ENCODE data around the gene RAB20. TPM values are rescaled to one million over a fixed set of nuclear protein-coding genes. Genes with fewer than 3 reads are reported as not detected.

The RAB20 gene
- total RNA-seq, 1 experiment from 2014 or later: 10.6 TPM

GRCh38 chr13:110509478-110509926 is 52.0 kb downstream of the RAB20 start:
- ATAC-seq (no peak), DNase-seq (ENCODE audit: low read depth, low spot score) (no peak)
- TF ChIP-seq EZH2 (IDR thresholded peaks at IDR 0.05): no peak
- TF ChIP-seq FOSL1 (IDR thresholded peaks at IDR 0.05; ENCODE audit: low read depth): no peak
- no peak for TF ChIP-seq POLR2AphosphoS5 (IDR thresholded peaks at IDR 0.05; ENCODE audit: low read depth, low read length)
- TF ChIP-seq SP1 (IDR thresholded peaks at IDR 0.05; ENCODE audit: low read depth): no peak
- TF ChIP-seq TCF7L2 (IDR thresholded peaks at IDR 0.05; ENCODE audit: borderline replicate concordance, extremely low read depth, insufficient read depth, insufficient read length): no peak
- TF ChIP-seq, protein P1, sequence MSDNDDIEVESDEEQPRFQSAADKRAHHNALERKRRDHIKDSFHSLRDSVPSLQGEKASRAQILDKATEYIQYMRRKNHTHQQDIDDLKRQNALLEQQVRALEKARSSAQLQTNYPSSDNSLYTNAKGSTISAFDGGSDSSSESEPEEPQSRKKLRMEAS (IDR thresholded peaks at IDR 0.05): no peak
- TF ChIP-seq, protein P2, sequence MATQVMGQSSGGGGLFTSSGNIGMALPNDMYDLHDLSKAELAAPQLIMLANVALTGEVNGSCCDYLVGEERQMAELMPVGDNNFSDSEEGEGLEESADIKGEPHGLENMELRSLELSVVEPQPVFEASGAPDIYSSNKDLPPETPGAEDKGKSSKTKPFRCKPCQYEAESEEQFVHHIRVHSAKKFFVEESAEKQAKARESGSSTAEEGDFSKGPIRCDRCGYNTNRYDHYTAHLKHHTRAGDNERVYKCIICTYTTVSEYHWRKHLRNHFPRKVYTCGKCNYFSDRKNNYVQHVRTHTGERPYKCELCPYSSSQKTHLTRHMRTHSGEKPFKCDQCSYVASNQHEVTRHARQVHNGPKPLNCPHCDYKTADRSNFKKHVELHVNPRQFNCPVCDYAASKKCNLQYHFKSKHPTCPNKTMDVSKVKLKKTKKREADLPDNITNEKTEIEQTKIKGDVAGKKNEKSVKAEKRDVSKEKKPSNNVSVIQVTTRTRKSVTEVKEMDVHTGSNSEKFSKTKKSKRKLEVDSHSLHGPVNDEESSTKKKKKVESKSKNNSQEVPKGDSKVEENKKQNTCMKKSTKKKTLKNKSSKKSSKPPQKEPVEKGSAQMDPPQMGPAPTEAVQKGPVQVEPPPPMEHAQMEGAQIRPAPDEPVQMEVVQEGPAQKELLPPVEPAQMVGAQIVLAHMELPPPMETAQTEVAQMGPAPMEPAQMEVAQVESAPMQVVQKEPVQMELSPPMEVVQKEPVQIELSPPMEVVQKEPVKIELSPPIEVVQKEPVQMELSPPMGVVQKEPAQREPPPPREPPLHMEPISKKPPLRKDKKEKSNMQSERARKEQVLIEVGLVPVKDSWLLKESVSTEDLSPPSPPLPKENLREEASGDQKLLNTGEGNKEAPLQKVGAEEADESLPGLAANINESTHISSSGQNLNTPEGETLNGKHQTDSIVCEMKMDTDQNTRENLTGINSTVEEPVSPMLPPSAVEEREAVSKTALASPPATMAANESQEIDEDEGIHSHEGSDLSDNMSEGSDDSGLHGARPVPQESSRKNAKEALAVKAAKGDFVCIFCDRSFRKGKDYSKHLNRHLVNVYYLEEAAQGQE (IDR thresholded peaks at IDR 0.05; ENCODE audit: low read depth): no peak
- TF ChIP-seq ZNF274 (IDR thresholded peaks at IDR 0.05; ENCODE audit: low read depth, low read length): no peak
- no peak for TF ChIP-seq ZBTB33 (IDR thresholded peaks at IDR 0.05; ENCODE audit: extremely low read depth, insufficient replicate concordance, low read length)
- TF ChIP-seq SRF (IDR thresholded peaks at IDR 0.05; ENCODE audit: low read depth): no peak
- no peak for TF ChIP-seq EZH2phosphoT487 (IDR thresholded peaks at IDR 0.05; ENCODE audit: borderline replicate concordance)
- no peak for TF ChIP-seq CEBPB (IDR thresholded peaks at IDR 0.05; ENCODE audit: low read depth)
- no peak for TF ChIP-seq RAD21 (IDR thresholded peaks at IDR 0.05; ENCODE audit: low read depth)
- no peak for TF ChIP-seq ATF3 (IDR thresholded peaks at IDR 0.05)
- no peak for TF ChIP-seq JUND (IDR thresholded peaks at IDR 0.05)
- no peak for TF ChIP-seq EGR1 (IDR thresholded peaks at IDR 0.05; ENCODE audit: low read depth)
- no peak for TF ChIP-seq CBX3 (IDR thresholded peaks at IDR 0.05; ENCODE audit: low read depth)
- no TSS peak for BruUV-seq (replicated peaks)
- Histone ChIP-seq H2AFZ (ENCODE audit: low read depth, low read length, poor library complexity, severe bottlenecking) (no peak overlapping the region), H3K4me2 (ENCODE audit: low read length) (no peak overlapping the region), H3K9ac (ENCODE audit: low read length) (no peak overlapping the region), H3K9me2 (ENCODE audit: insufficient read depth) (no peaks in the 10 kb centered on the region), H3K36me3 (ENCODE audit: control insufficient read depth in 1 of 2, insufficient read depth in 2 of 2, low read length in 2 of 2) (no peaks in the 10 kb centered on the region), H3K4me3 (replicated peaks in 1 of 2; ENCODE audit: low read depth in 1 of 2, low read length in 2 of 2) (no peak overlapping the region), H3K79me2 (ENCODE audit: insufficient read depth, low read length) (no peaks in the 10 kb centered on the region), H3K9me3 (ENCODE audit: control insufficient read depth in 1 of 2, insufficient read depth in 1 of 2, low read depth in 1 of 2, low read length in 2 of 2) (no peaks in the 10 kb centered on the region), H3K4me1 (ENCODE audit: control insufficient read depth in 1 of 2, insufficient read depth in 2 of 2, low read length in 2 of 2) (peaks cover 11 to 27% of the 10 kb centered on the region in 2 experiments), H3K27ac (ENCODE audit: low read depth, low read length) (no peak overlapping the region), H4K20me1 (ENCODE audit: insufficient read depth) (no peaks in the 10 kb centered on the region), H3K27me3 (ENCODE audit: insufficient read depth, low read length) (no peaks in the 10 kb centered on the region)
- RAD21 ChIA-PET (ENCODE audit: low non-redundant PET in 1 of 2, low total read pairs in 2 of 2, uncharacterized antibody in 2 of 2, unreplicated experiment in 2 of 2): no interaction called here
- POLR2A ChIA-PET: no interaction called here
- CTCF ChIA-PET: no interaction called here
- intact Hi-C loops (cut with micrococcal nuclease): no loop called here

Measured in HCT116 (cell line).